GM23248 (cell line): ENCODE data around the gene CD58. TPM values are rescaled to one million over a fixed set of nuclear protein-coding genes. Genes with fewer than 3 reads are reported as not detected.

Experiments used
- DNase-seq: peaks from one replicate; pipeline ENCODE4 v3.0.0-alpha.2; 2015
- H2AFZ ChIP-seq: fragments of 200-600 bp; sonication (generic); 2 replicates; pipeline ENCODE4 v1.6.1; 2016; ENCODE audit warnings: antibody characterized with exemption
- H3F3A ChIP-seq: fragments of 200-600 bp; sonication (generic); 2 replicates; pipeline ENCODE4 v1.6.1; 2016; ENCODE audit warnings: mild to moderate bottlenecking, antibody characterized with exemption, mixed run types; ENCODE audit not compliant: insufficient read depth
- H3K27ac ChIP-seq: fragments of 200-600 bp; sonication (generic); 2 replicates; pipeline ENCODE4 v1.5.1; 2016; ENCODE audit warnings: mild to moderate bottlenecking
- H3K27me3 ChIP-seq: fragments of 200-600 bp; sonication (generic); replicated peaks from 2 replicates; pipeline ENCODE4 v1.6.1; 2016; ENCODE audit warnings: mild to moderate bottlenecking; ENCODE audit not compliant: insufficient read depth
- H3K36me3 ChIP-seq: fragments of 200-600 bp; sonication (generic); 2 replicates; pipeline ENCODE4 v1.6.1; 2016; ENCODE audit warnings: low read depth, mild to moderate bottlenecking
- H3K4me1 ChIP-seq: fragments of 200-600 bp; sonication (generic); 2 replicates; pipeline ENCODE4 v1.6.1; 2016; ENCODE audit warnings: mild to moderate bottlenecking; ENCODE audit not compliant: insufficient read depth
- H3K4me2 ChIP-seq: fragments of 200-600 bp; sonication (generic); one replicate; pipeline ENCODE4 v1.6.1; 2016; ENCODE audit warnings: mild to moderate bottlenecking; ENCODE audit not compliant: unreplicated experiment
- H3K4me3 ChIP-seq: fragments of 200-600 bp; sonication (generic); 2 replicates; pipeline ENCODE4 v1.5.1; 2016; ENCODE audit warnings: mild to moderate bottlenecking
- H3K79me2 ChIP-seq: fragments of 200-600 bp; sonication (generic); 2 replicates; pipeline ENCODE4 v1.6.1; 2016; ENCODE audit warnings: mild to moderate bottlenecking; ENCODE audit not compliant: insufficient read depth
- H3K9ac ChIP-seq: fragments of 200-600 bp; sonication (generic); 2 replicates; pipeline ENCODE4 v1.6.1; 2016; ENCODE audit warnings: mild to moderate bottlenecking
- H3K9me2 ChIP-seq: fragments of 200-600 bp; sonication (generic); 2 replicates; pipeline ENCODE4 v1.6.1; 2016; ENCODE audit warnings: mixed run types, mild to moderate bottlenecking, moderate library complexity; ENCODE audit not compliant: insufficient read depth
- H3K9me3 ChIP-seq: fragments of 200-600 bp; sonication (generic); one replicate; pipeline ENCODE4 v1.6.1; 2017; ENCODE audit warnings: low read depth
- H4K20me1 ChIP-seq: fragments of 200-600 bp; sonication (generic); 2 replicates; pipeline ENCODE4 v1.6.0; 2016; ENCODE audit not compliant: insufficient read depth
- EZH2 ChIP-seq: fragments of 200-600 bp; sonication (generic); IDR thresholded peaks from 2 replicates; pipeline ENCODE4 v1.6.1; 2018; ENCODE audit warnings: antibody characterized with exemption, mild to moderate bottlenecking; ENCODE audit not compliant: insufficient read depth, poor library complexity, severe bottlenecking
- EZH2phosphoT487 ChIP-seq: fragments of 200-600 bp; sonication (generic); IDR thresholded peaks from 2 replicates; pipeline ENCODE4 v1.6.1; 2018; ENCODE audit warnings: antibody characterized with exemption, moderate library complexity, mild to moderate bottlenecking, low read depth; ENCODE audit not compliant: insufficient read depth
- WGBS, 2 experiments: methylation state at CpG; one replicate each; pipeline ENCODE4 v1.1.6; 2015 to 2017; ENCODE audit warnings: low lambda C conversion rate in 2 of 2, low coverage in 1 of 2; ENCODE audit errors: missing lambda C conversion rate in 2 of 2; 5-methylcytosine and 5-hydroxymethylcytosine counted together
- in situ Hi-C: fragments of 300-500 bp; cut with MboI; formaldehyde crosslinking; loops from 2 replicates; pipeline ENCODE4 v1.15.0; 2020
- polyA plus RNA-seq: library from polyadenylated mRNA; unstranded; fragments of >200 nt; fragmentation: Nextera tagmentation; extraction: Ambion mirVana; gene quantifications from 2 replicates; pipeline ENCODE4 v1.2.1, GENCODE V29; 2016
- total RNA-seq: library from RNA; depleted of rRNA; stranded (reverse); fragments of >200 nt; shearing (Covaris generic); gene quantifications from 2 replicates; pipeline ENCODE4 v1.2.3, GENCODE V29; 2014

The CD58 gene
- total and polyA plus RNA-seq, 2 experiments from 2014 or later, result 14.1 to 30.0 TPM

DNA sequence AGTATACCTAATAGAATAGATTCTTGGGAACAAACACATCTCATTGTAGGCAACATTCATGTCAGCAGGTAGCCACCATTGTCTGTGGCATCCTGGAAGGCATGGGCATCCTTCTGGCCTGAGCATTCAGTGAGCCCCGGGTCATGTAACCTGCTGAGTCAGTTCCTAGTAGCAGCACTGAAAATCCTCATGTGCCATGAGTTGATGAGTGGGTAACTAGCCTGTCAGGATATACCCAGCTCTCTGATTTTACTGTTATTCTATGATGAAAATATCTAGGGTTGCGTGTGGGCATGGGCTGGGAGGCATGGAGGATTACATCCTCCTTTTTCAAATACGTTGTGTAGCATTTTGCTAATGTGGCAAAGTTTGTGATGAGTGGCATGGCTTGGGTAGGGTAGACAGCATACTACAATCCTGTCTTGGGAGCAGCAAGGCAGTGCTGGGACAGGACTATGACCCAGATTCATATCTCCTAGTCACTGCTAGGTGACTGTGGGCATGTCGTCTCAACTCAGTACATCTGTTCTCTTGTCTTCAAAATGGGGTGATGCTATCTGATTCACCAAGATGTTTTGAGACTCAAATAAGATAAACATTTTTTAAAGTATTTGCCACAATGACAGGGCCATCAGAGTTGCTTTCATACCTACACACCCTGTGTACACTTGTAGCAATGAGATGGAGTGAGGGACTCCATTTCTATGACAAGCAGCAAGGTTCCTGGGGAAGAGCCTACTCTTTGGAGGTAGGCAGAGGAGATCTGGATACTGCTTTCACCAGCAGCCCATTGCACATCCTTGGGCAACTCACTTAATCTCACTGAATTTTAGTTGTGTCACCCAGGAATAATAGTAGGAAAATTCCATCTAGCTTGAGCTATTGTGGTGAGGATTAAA lies 62.5 kb downstream of the CD58 start:
- Histone ChIP-seq H3K4me2 (peak overlapping the region; percentile 53), H3K4me3 (peak overlapping the region; percentile 3; the same call in 1 of the 2 replicates), H3K9me2 (no peaks in the 10 kb centered on the region), H3K27ac (peak overlapping the region; percentile 93), H3F3A (peaks cover 27% of the 10 kb centered on the region), H2AFZ (no peak overlapping the region), H3K4me1 (peaks cover 36% of the 10 kb centered on the region), H3K9ac (no peak overlapping the region), H3K27me3 (no peaks in the 10 kb centered on the region), H4K20me1 (no peaks in the 10 kb centered on the region), H3K9me3 (no peaks in the 10 kb centered on the region), H3K36me3 (no peaks in the 10 kb centered on the region), H3K79me2 (no peaks in the 10 kb centered on the region)
- in situ Hi-C loops, result no loop called here
- DNase-seq, result no peak
- no peak for TF ChIP-seq EZH2
- no peak for TF ChIP-seq EZH2phosphoT487
- WGBS, 2 experiments, result 93 to 96% methylated on average over 4 of the region's 4 CpGs

DNA sequence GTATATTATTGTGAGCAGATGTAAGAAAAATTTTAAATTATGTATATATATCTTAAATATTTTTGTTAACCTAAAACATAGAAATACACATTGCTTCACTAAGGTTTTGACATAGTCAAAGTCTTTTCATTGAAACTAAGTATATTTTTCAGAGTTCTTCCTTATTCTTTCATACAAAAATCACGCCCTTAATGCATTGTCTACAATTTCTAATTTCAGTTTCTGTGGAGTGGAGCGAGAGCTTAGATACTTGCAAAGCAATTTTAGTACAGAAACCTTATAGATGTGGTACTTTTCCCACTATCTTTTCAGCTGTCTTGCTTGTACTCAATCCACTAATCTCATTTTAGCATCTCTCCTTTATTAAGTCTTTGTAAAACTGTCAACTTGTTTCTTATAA lies 63.2 kb downstream of the CD58 start:
- Histone ChIP-seq H3K36me3 (no peaks in the 10 kb centered on the region), H2AFZ (no peak overlapping the region), H3F3A (peaks cover 27% of the 10 kb centered on the region), H3K4me1 (peaks cover 36% of the 10 kb centered on the region), H3K79me2 (no peaks in the 10 kb centered on the region), H3K9me3 (no peaks in the 10 kb centered on the region), H4K20me1 (no peaks in the 10 kb centered on the region), H3K4me3 (no peak overlapping the region), H3K9ac (no peak overlapping the region), H3K9me2 (no peaks in the 10 kb centered on the region), H3K27me3 (no peaks in the 10 kb centered on the region), H3K27ac (no peak overlapping the region), H3K4me2 (no peak overlapping the region)
- no peak for DNase-seq
- WGBS, 2 experiments, result 95 to 99% methylated on average over 2 of the region's 2 CpGs
- in situ Hi-C loops, result no loop called here
- no peak for TF ChIP-seq EZH2phosphoT487
- TF ChIP-seq EZH2, result no peak

GRCh38 chr1:116506132-116507004 lies 64.5 kb downstream of the CD58 start:
- no peak overlapping the region for H3K4me2 ChIP-seq
- WGBS, 2 experiments, result 87 to 91% methylated on average over 7 of the region's 7 CpGs

DNA sequence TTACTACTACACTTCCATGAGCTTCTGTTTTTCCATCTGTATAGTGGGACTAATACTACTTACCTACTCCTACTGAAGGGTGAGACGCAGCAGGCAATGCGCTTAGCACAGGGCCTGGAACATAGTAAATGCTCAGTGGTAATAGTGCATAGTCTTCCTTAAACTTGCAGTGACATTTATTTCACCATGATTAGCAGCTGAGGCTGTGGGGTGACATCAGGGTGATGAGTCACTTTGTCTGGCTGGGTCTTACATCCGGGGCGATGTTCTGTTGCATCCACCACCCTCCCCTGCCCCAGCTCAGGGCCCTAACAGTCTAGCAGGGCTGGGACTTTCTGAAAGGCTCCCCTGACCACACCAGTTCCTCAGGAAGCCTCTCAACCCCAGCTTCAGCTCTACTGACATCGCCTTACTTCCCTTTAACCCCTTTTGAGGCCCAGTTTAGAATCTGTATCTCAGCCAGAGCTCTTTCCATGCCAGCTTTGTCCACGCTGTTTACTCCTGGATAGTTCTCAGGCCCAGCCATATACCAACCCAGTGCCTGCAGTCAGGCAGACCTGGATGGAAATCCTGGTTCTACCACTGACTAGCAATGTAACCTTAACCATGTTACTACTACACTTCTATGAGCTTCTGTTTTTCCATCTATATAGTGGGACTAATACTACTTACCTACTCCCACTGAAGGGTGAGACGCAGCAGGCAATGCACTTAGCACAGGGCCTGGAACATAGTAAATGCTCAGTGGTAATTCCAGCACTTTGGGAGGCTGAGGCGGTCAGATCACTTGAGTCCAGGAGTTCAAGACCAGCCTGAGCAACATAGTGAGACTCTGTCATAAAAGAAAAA lies 66.3 kb downstream of the CD58 start:
- Histone ChIP-seq H2AFZ (peak overlapping the region; percentile 58), H3K27ac (peak overlapping the region; percentile 46), H3K9me2 (no peaks in the 10 kb centered on the region), H3K4me3 (no peak overlapping the region), H3K36me3 (no peaks in the 10 kb centered on the region), H4K20me1 (no peaks in the 10 kb centered on the region), H3K4me2 (no peak overlapping the region), H3K4me1 (peaks cover 29% of the 10 kb centered on the region), H3K27me3 (no peaks in the 10 kb centered on the region), H3K79me2 (no peaks in the 10 kb centered on the region), H3K9ac (peak overlapping the region; percentile 24; the same call in 1 of the 2 replicates), H3K9me3 (no peaks in the 10 kb centered on the region), H3F3A (peaks cover 22% of the 10 kb centered on the region)
- DNase-seq, result peak; percentile 81
- 74% methylated on average over 8 of the region's 8 CpGs for WGBS, 2 experiments
- TF ChIP-seq EZH2phosphoT487 (no peak), EZH2 (no peak)
- in situ Hi-C loops, result no loop called here

More at GRCh38 chr1:116506132-116507004, 64.5 kb downstream of the CD58 start:
- TF ChIP-seq EZH2 (no peak), EZH2phosphoT487 (no peak)
- in situ Hi-C loops, result no loop called here
- H4K20me1 ChIP-seq, result no peaks in the 10 kb centered on the region
- no peaks in the 10 kb centered on the region for H3K36me3 ChIP-seq
- no peaks in the 10 kb centered on the region for H3K9me3 ChIP-seq
- H3K9ac ChIP-seq, result no peak overlapping the region
- no peaks in the 10 kb centered on the region for H3K9me2 ChIP-seq
- H3K27ac ChIP-seq, result no peak overlapping the region
- H3K79me2 ChIP-seq, result no peaks in the 10 kb centered on the region
- peaks cover 27% of the 10 kb centered on the region for H3F3A ChIP-seq
- no peak overlapping the region for H2AFZ ChIP-seq
- H3K4me1 ChIP-seq, result peaks cover 36% of the 10 kb centered on the region
- H3K27me3 ChIP-seq, result no peaks in the 10 kb centered on the region
- no peak overlapping the region for H3K4me3 ChIP-seq
- DNase-seq, result no peak
